MCF 10A (cell line): ENCODE data around the gene CCDC40. TPM values are rescaled to one million over a fixed set of nuclear protein-coding genes. Genes with fewer than 3 reads are reported as not detected.

Experiments used
- BruUV-seq: library from RNA; stranded (reverse); fragments of 400-500 nt; replicated peaks from 2 replicates; lab custom pipeline; 2021; lab: Mats Ljungman, UMichigan
- CTCF ChIA-PET: fragments of 300-600 bp; sonication (Branson Sonifier 250); formaldehyde crosslinking; extraction: SDS; loops from one replicate; lab custom pipeline; 2021; ENCODE audit warnings: antibody characterized with exemption, inconsistent platforms; lab: Yijun Ruan, JAX
- POLR2A ChIA-PET: fragments of 300-600, 350-650 bp; sonication (Branson Sonifier 250); formaldehyde crosslinking; extraction: SDS; loops from one replicate; lab custom pipeline; 2020; ENCODE audit warnings: antibody characterized with exemption, inconsistent platforms; lab: Yijun Ruan, JAX
- DNase-seq: peaks from one replicate; pipeline ENCODE4 v3.0.0-alpha.2; 2018; ENCODE audit not compliant: unreplicated experiment
- H3K27ac Mint-ChIP-seq: one replicate; pipeline ENCODE4 v1.8.0; 2022; ENCODE audit warnings: mild to moderate bottlenecking, low read depth, mixed read lengths; ENCODE audit not compliant: unreplicated experiment
- H3K27me3 Mint-ChIP-seq: one replicate; pipeline ENCODE4 v1.8.0; 2022; ENCODE audit warnings: mixed read lengths; ENCODE audit not compliant: insufficient read depth, unreplicated experiment
- H3K36me3 Mint-ChIP-seq: one replicate; pipeline ENCODE4 v1.8.0; 2022; ENCODE audit warnings: mild to moderate bottlenecking, moderate library complexity, mixed read lengths; ENCODE audit not compliant: insufficient read depth, unreplicated experiment
- H3K4me1 Mint-ChIP-seq: one replicate; pipeline ENCODE4 v1.8.0; 2022; ENCODE audit warnings: mixed read lengths; ENCODE audit not compliant: insufficient read depth, unreplicated experiment
- H3K4me3 Mint-ChIP-seq: one replicate; pipeline ENCODE4 v1.8.0; 2022; ENCODE audit warnings: mild to moderate bottlenecking, moderate library complexity, mixed read lengths; ENCODE audit not compliant: unreplicated experiment
- H3K9me3 Mint-ChIP-seq: one replicate; pipeline ENCODE4 v1.8.0; 2022; ENCODE audit warnings: mixed read lengths; ENCODE audit not compliant: unreplicated experiment
- CTCF ChIP-seq: fragments of 200-600 bp; IDR thresholded peaks from one replicate; pipeline ENCODE4 v1.8.0; 2022; ENCODE audit warnings: antibody characterized with exemption, mild to moderate bottlenecking; ENCODE audit not compliant: unreplicated experiment
- intact Hi-C: fragments of 100-400 bp; cut with micrococcal nuclease; formaldehyde crosslinking; loops from 2 replicates; pipeline ENCODE4 v1.14.1; 2022
- total RNA-seq: library from RNA; stranded (reverse); gene quantifications from 2 replicates; pipeline ENCODE4 v1.2.3, GENCODE V29; 2022

Gene CCDC40
- total RNA-seq, 1 experiment from 2014 or later: 4.1 TPM

GRCh38 chr17:80034791-80035686 lies 1.4 kb upstream of the CCDC40 start:
- peak overlapping the region; percentile 94 for H3K27ac Mint-ChIP-seq
- H3K36me3 Mint-ChIP-seq: peaks cover 24% of the 10 kb centered on the region
- no peaks in the 10 kb centered on the region for H3K27me3 Mint-ChIP-seq
- TSS peak; percentile 42 for BruUV-seq
- ChIA-PET CTCF (interaction anchor here (0.7 kb wide), 2 partner anchors 25 to 227 kb away, joined by 3 to 4 read pairs; no protein-coding TSS in a partner anchor), POLR2A (interaction anchor here (0.7 to 1.9 kb wide), 8 partner anchors 13 to 234 kb away, joined by 3 to 9 read pairs (median 4); partner anchors contain the start of gene GAA)
- peaks cover 23% of the 10 kb centered on the region for H3K4me1 Mint-ChIP-seq
- peak; percentile 27 for DNase-seq
- no peaks in the 10 kb centered on the region for H3K9me3 Mint-ChIP-seq
- H3K4me3 Mint-ChIP-seq: peak overlapping the region; percentile 93
- intact Hi-C loops: loop anchor here (1.0 kb wide), 1 partner anchor 27 kb away; no protein-coding TSS in a partner anchor
- no peak for TF ChIP-seq CTCF

- Mint-ChIP-seq H3K36me3 (peaks cover 24% of the 10 kb centered on the region), H3K4me3 (peak within 1 kb of the TSS; percentile 93), H3K27me3 (no peaks in the 10 kb centered on the region), H3K9me3 (no peaks in the 10 kb centered on the region), H3K27ac (peak within 1 kb of the TSS; percentile 94), H3K4me1 (peaks cover 21% of the 10 kb centered on the region)
- intact Hi-C loops: loop anchor here (1.0 kb wide), 1 partner anchor 27 kb away; no protein-coding TSS in a partner anchor
- TF ChIP-seq CTCF: no peak
- ChIA-PET CTCF (no interaction called here), POLR2A (interaction anchor here (1.2 to 1.9 kb wide), 3 partner anchors 18 to 234 kb away, joined by 3 to 9 read pairs (median 4); no protein-coding TSS in a partner anchor)
- DNase-seq: no peak
- no TSS peak for BruUV-seq
Measured at GRCh38 chr17:80035687-80035936, 830 bp upstream of the CCDC40 start, which contains the start of gene TBC1D16. TBC1D16 (minus strand) TSS chr17:80035872; CDS start chr17:80013547, 22,325 bp downstream.

- DNase-seq: no peak
- TF ChIP-seq CTCF: no peak
- BruUV-seq: no TSS peak
- H3K9me3 Mint-ChIP-seq: no peaks in the 10 kb centered on the region
- H3K27me3 Mint-ChIP-seq: no peaks in the 10 kb centered on the region
- ChIA-PET POLR2A (interaction anchor here (1.0 kb wide), 1 partner anchor 8 kb away, joined by 3 read pairs; no protein-coding TSS in a partner anchor), CTCF (interaction anchor here (1.2 kb wide), 1 partner anchor 46 kb away, joined by 3 read pairs; no protein-coding TSS in a partner anchor)
- peaks cover 24% of the 10 kb centered on the region for H3K36me3 Mint-ChIP-seq
- peak overlapping the region; percentile 93 for H3K4me3 Mint-ChIP-seq
- intact Hi-C loops: no loop called here
- peaks cover 17% of the 10 kb centered on the region for H3K4me1 Mint-ChIP-seq
- peak overlapping the region; percentile 94 for H3K27ac Mint-ChIP-seq
Measured at GRCh38 chr17:80036715-80037477, 454 bp downstream of the CCDC40 start.

GRCh38 chr17:80043963-80044362 lies 7.5 kb downstream of the CCDC40 start:
- TF ChIP-seq CTCF: no peak
- POLR2A ChIA-PET: no interaction called here
- intact Hi-C loops: no loop called here
- no peaks in the 10 kb centered on the region for H3K27me3 Mint-ChIP-seq
- no peaks in the 10 kb centered on the region for H3K9me3 Mint-ChIP-seq
- no peak overlapping the region for H3K27ac Mint-ChIP-seq
- CTCF ChIA-PET: no interaction called here
- no peak for DNase-seq
- H3K36me3 Mint-ChIP-seq: no peaks in the 10 kb centered on the region
- no peak overlapping the region for H3K4me3 Mint-ChIP-seq
- BruUV-seq: no TSS peak
- H3K4me1 Mint-ChIP-seq: no peaks in the 10 kb centered on the region
